Thyroid gland (tissue), 4 donors: Measurements from ENCODE around the gene PCARE.

Source experiments
- POLR2A ChIP-seq, 2 donors: fragments of 450-650 bp; IDR thresholded peaks; one replicate each; pipeline ENCODE4 v1.6.1; 2017; ENCODE audit warnings: antibody characterized with exemption in 2 of 2, mild to moderate bottlenecking in 2 of 2, moderate library complexity in 1 of 2
- TF ChIP-seq, protein P1 (sequence below), 6 experiments: fragments of 200-600 bp in 3 of 6; fragments of 450-650 bp in 3 of 6; sonication (generic) in 3 of 6; IDR thresholded peaks; one replicate each; pipeline ENCODE4 v1.5.1; 2016 to 2019; ENCODE audit warnings: antibody characterized with exemption in 6 of 6, mild to moderate bottlenecking in 2 of 6, inconsistent platforms in 1 of 6, moderate library complexity in 1 of 6

DNA sequence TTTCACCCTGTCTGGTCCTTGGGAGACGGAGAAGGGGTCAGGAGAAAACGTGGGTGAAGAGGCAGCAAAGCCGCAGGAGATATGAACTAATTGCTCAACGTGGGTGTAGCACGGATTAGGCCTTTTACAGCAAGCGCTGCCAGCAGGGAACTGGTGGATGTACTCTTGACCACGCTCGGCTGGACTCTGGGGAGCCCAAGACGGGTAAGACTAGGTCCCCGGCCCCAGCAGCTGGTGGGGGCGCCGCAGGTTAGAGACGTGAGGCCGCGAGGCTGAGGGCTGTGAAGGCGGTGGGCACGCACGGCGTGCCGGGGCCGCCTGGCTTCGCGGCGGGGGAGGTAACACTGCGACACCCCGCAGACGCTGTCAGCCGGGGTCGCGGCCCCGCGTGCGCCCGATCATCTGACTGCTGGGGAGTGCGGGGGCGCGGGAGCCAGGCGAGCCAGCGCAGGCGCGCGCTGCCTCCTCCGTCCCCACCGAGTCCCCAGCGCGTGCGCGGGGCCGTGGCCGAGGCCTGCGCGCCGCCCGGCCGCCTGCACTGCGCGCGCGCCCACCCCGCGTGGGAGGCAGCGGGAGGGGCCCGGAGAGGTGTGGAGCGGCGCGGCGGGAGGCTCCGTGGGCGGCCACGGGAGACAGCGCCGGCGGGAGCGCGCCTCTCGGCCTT is 40.8 kb upstream of the PCARE start, which contains the start of gene CLIP4:
- TF ChIP-seq, protein P1, sequence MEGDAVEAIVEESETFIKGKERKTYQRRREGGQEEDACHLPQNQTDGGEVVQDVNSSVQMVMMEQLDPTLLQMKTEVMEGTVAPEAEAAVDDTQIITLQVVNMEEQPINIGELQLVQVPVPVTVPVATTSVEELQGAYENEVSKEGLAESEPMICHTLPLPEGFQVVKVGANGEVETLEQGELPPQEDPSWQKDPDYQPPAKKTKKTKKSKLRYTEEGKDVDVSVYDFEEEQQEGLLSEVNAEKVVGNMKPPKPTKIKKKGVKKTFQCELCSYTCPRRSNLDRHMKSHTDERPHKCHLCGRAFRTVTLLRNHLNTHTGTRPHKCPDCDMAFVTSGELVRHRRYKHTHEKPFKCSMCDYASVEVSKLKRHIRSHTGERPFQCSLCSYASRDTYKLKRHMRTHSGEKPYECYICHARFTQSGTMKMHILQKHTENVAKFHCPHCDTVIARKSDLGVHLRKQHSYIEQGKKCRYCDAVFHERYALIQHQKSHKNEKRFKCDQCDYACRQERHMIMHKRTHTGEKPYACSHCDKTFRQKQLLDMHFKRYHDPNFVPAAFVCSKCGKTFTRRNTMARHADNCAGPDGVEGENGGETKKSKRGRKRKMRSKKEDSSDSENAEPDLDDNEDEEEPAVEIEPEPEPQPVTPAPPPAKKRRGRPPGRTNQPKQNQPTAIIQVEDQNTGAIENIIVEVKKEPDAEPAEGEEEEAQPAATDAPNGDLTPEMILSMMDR (IDR thresholded peaks at IDR 0.05) = no peak
- peak; percentile 30 to 86 for TF ChIP-seq POLR2A (IDR thresholded peaks at IDR 0.05)
